ENCODE measurements around the gene CEACAM1. TPM values are rescaled to one million over a fixed set of nuclear protein-coding genes. Genes with fewer than 3 reads are reported as not detected.
"Not testable (repeated sequence)": the region's sequence is repeated elsewhere in the genome, so short reads cannot be mapped to it uniquely, and the experiment has no call there.

The CEACAM1 gene
- total and polyA plus RNA-seq, 2 of the 13 experiments (the other 11 are each of a cell fraction or from before 2014, with no cell fraction given), result 13.5 to 332 TPM

GRCh38 chr19:42558450-42559150 is 30.3 kb upstream of the CEACAM1 start:
- FAIRE-seq (no peak), ATAC-seq (no peak), DNase-seq (ENCODE audit: low spot score) (no peak)
- H3K79me2 ChIP-seq (ENCODE audit: insufficient read depth, low read length), result no peaks in the 10 kb centered on the region
- in situ Hi-C loops (cut with HindIII; ENCODE audit: extremely low pct_ligation_motif_present, low pct_unique_long_range_greater_than_20kb), result no loop called here
- 64% methylated on average over 4 of the region's 7 CpGs for WGBS (ENCODE audit: low lambda C conversion rate)
- no peak overlapping the region for H2AFZ ChIP-seq (ENCODE audit: low read length)
- intact Hi-C loops (cut with micrococcal nuclease; ENCODE audit: unreplicated experiment), result no loop called here
- 0 out of 2 replicates have a peak, but pooled peaks have one; percentile 25 for TF ChIP-seq ZNF7 (CRISPR knock-in tag; IDR thresholded peaks at IDR 0.05)
- no peak for TF ChIP-seq BORCS8-MEF2B (CRISPR knock-in tag; IDR thresholded peaks at IDR 0.05)
- H3K27ac ChIP-seq (ENCODE audit: extremely low read length, insufficient read depth, low read length), result no peak overlapping the region
- ChIA-PET CTCF (ENCODE audit: low intra/inter-chr PET ratio, low total read pairs) (no interaction called here), POLR2A (no interaction called here)
- H3K9me3 ChIP-seq (ENCODE audit: low read length), result peaks cover 9% of the 10 kb centered on the region; the same call in 1 of the 2 replicates
- H3K4me2 ChIP-seq (ENCODE audit: low read depth, low read length), result no peak overlapping the region
- H3K4me1 ChIP-seq (ENCODE audit: insufficient read depth, low read length), result peaks cover 88% of the 10 kb centered on the region
- H3K9ac ChIP-seq (ENCODE audit: insufficient read depth, low read depth, low read length), result no peak overlapping the region
- no TSS peak for BruUV-seq (replicated peaks)
- peaks cover 2 to 7% of the 10 kb centered on the region in 2 experiments; a peak in 3 of 5 replicates for H3K27me3 ChIP-seq (ENCODE audit: control insufficient read depth in 1 of 2, insufficient read depth in 2 of 2, low read length in 2 of 2)
- H4K20me1 ChIP-seq (ENCODE audit: insufficient read depth, low read length), result no peaks in the 10 kb centered on the region
- H3K36me3 ChIP-seq (replicated peaks in 1 of 2; ENCODE audit: control insufficient read depth in 1 of 2, insufficient read depth in 2 of 2, low read length in 2 of 2), result no peaks in the 10 kb centered on the region
- no peak overlapping the region for H3K4me3 ChIP-seq (replicated peaks in 1 of 3; ENCODE audit: insufficient read depth in 1 of 3, low read depth in 2 of 3, low read length in 3 of 3)

- H3K27ac ChIP-seq (ENCODE audit: extremely low read length, insufficient read depth, low read length); CTCF ChIA-PET (ENCODE audit: low intra/inter-chr PET ratio, low total read pairs); H3K27me3 ChIP-seq (ENCODE audit: control insufficient read depth in 1 of 2, insufficient read depth in 2 of 2, low read length in 2 of 2); FAIRE-seq; BruUV-seq (replicated peaks); H3K9me3 ChIP-seq (ENCODE audit: low read length); H3K36me3 ChIP-seq (replicated peaks in 1 of 2; ENCODE audit: control insufficient read depth in 1 of 2, insufficient read depth in 2 of 2, low read length in 2 of 2); H2AFZ ChIP-seq (ENCODE audit: low read length); ATAC-seq; in situ Hi-C loops (cut with HindIII; ENCODE audit: extremely low pct_ligation_motif_present, low pct_unique_long_range_greater_than_20kb); H4K20me1 ChIP-seq (ENCODE audit: insufficient read depth, low read length); H3K4me3 ChIP-seq (replicated peaks in 1 of 3; ENCODE audit: insufficient read depth in 1 of 3, low read depth in 2 of 3, low read length in 3 of 3); intact Hi-C loops (cut with micrococcal nuclease; ENCODE audit: unreplicated experiment); H3K79me2 ChIP-seq (ENCODE audit: insufficient read depth, low read length); POLR2A ChIA-PET; H3K9ac ChIP-seq (ENCODE audit: insufficient read depth, low read depth, low read length); TF ChIP-seq CREM (CRISPR knock-in tag; IDR thresholded peaks at IDR 0.05): not testable (repeated sequence)
- 1% methylated on average over 9 of the region's 10 CpGs for WGBS (ENCODE audit: low lambda C conversion rate)
- peaks cover 93% of the 10 kb centered on the region for H3K4me1 ChIP-seq (ENCODE audit: insufficient read depth, low read length)
- peak overlapping the region; percentile 15 for H3K4me2 ChIP-seq (ENCODE audit: low read depth, low read length)
- DNase-seq (ENCODE audit: low spot score), result peak; percentile 76
- TF ChIP-seq HOXA3 (CRISPR knock-in tag; IDR thresholded peaks at IDR 0.05), result peak; percentile 18; the same call in 1 of the 2 replicates
- TF ChIP-seq, protein P1, sequence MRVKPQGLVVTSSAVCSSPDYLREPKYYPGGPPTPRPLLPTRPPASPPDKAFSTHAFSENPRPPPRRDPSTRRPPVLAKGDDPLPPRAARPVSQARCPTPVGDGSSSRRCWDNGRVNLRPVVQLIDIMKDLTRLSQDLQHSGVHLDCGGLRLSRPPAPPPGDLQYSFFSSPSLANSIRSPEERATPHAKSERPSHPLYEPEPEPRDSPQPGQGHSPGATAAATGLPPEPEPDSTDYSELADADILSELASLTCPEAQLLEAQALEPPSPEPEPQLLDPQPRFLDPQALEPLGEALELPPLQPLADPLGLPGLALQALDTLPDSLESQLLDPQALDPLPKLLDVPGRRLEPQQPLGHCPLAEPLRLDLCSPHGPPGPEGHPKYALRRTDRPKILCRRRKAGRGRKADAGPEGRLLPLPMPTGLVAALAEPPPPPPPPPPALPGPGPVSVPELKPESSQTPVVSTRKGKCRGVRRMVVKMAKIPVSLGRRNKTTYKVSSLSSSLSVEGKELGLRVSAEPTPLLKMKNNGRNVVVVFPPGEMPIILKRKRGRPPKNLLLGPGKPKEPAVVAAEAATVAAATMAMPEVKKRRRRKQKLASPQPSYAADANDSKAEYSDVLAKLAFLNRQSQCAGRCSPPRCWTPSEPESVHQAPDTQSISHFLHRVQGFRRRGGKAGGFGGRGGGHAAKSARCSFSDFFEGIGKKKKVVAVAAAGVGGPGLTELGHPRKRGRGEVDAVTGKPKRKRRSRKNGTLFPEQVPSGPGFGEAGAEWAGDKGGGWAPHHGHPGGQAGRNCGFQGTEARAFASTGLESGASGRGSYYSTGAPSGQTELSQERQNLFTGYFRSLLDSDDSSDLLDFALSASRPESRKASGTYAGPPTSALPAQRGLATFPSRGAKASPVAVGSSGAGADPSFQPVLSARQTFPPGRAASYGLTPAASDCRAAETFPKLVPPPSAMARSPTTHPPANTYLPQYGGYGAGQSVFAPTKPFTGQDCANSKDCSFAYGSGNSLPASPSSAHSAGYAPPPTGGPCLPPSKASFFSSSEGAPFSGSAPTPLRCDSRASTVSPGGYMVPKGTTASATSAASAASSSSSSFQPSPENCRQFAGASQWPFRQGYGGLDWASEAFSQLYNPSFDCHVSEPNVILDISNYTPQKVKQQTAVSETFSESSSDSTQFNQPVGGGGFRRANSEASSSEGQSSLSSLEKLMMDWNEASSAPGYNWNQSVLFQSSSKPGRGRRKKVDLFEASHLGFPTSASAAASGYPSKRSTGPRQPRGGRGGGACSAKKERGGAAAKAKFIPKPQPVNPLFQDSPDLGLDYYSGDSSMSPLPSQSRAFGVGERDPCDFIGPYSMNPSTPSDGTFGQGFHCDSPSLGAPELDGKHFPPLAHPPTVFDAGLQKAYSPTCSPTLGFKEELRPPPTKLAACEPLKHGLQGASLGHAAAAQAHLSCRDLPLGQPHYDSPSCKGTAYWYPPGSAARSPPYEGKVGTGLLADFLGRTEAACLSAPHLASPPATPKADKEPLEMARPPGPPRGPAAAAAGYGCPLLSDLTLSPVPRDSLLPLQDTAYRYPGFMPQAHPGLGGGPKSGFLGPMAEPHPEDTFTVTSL (CRISPR knock-in tag; IDR thresholded peaks at IDR 0.05; ENCODE audit: borderline replicate concordance), result peak; percentile 69; the same call in 1 of the 2 replicates
- peak; percentile 78 for TF ChIP-seq PITX1 (CRISPR knock-in tag; IDR thresholded peaks at IDR 0.05)
- TF ChIP-seq ZBTB7B (CRISPR knock-in tag; IDR thresholded peaks at IDR 0.05), result 0 out of 2 replicates have a peak, but pooled peaks have one; percentile 62
- peak; percentile 41 to 68; a peak in 1 of 4 replicates for TF ChIP-seq NR2F1 (CRISPR knock-in tag; IDR thresholded peaks at IDR 0.05)
- peak; percentile 96 for TF ChIP-seq NR2F2 (IDR thresholded peaks at IDR 0.05; ENCODE audit: borderline replicate concordance, low read depth)
- TF ChIP-seq CREM (IDR thresholded peaks at IDR 0.05), result peak; percentile 51; the same call in 1 of the 2 replicates
- TF ChIP-seq TCF7 (IDR thresholded peaks at IDR 0.05; ENCODE audit: low read depth), result 0 out of 2 replicates have a peak, but pooled peaks have one; percentile 17
- TF ChIP-seq HMG20B (CRISPR knock-in tag; conservative IDR thresholded peaks at IDR 0.05), result peak; percentile 84
Observed at GRCh38 chr19:42557386-42557871, 29.1 kb upstream of the CEACAM1 start.

Measured in HepG2 (cell line).